Endodermal cell (in vitro differentiated cells): ENCODE data around the gene PLXDC1. TPM values are rescaled to one million over a fixed set of nuclear protein-coding genes. Genes with fewer than 3 reads are reported as not detected.

ENCODE experiments used
- DNase-seq: peaks from one replicate; pipeline ENCODE4 v3.0.0-alpha.2; 2017
- H3K27ac ChIP-seq: 2 replicates; pipeline ENCODE4 v1.5.1; 2013; ENCODE audit warnings: mild to moderate bottlenecking, low read depth, low read length, moderate library complexity
- H3K27me3 ChIP-seq: 2 replicates; pipeline ENCODE4 v1.6.1; 2013; ENCODE audit warnings: mild to moderate bottlenecking, low read length, moderate library complexity; ENCODE audit not compliant: insufficient read depth, control insufficient read depth, poor library complexity, severe bottlenecking
- H3K36me3 ChIP-seq: 2 replicates; pipeline ENCODE4 v1.7.0; 2013; ENCODE audit warnings: mild to moderate bottlenecking, low read length, moderate library complexity; ENCODE audit not compliant: control insufficient read depth, insufficient read depth
- H3K4me1 ChIP-seq: one replicate; pipeline ENCODE4 v1.7.0; 2013; ENCODE audit warnings: low read length; ENCODE audit not compliant: control insufficient read depth, insufficient read depth
- H3K4me3 ChIP-seq: 2 replicates; pipeline ENCODE4 v1.5.1; 2013; ENCODE audit warnings: mild to moderate bottlenecking, low read length, moderate library complexity
- H3K9ac ChIP-seq: 2 replicates; pipeline ENCODE4 v1.6.1; 2013; ENCODE audit warnings: mild to moderate bottlenecking, low read length, moderate library complexity; ENCODE audit not compliant: poor library complexity, severe bottlenecking; ENCODE audit errors: extremely low read depth
- H3K9me3 ChIP-seq: 2 replicates; pipeline ENCODE4 v1.6.1; 2013; ENCODE audit warnings: mild to moderate bottlenecking, low read length, moderate library complexity; ENCODE audit not compliant: control insufficient read depth
- H3K27ac Mint-ChIP-seq: 2 replicates; pipeline ENCODE4 v1.8.0; 2020; ENCODE audit warnings: mixed read lengths
- H3K27me3 Mint-ChIP-seq: 2 replicates; pipeline ENCODE4 v1.8.0; 2021; ENCODE audit warnings: mild to moderate bottlenecking, mixed read lengths; ENCODE audit not compliant: insufficient read depth
- H3K36me3 Mint-ChIP-seq: 2 replicates; pipeline ENCODE4 v1.8.0; 2020; ENCODE audit warnings: low read depth, mixed read lengths
- H3K4me1 Mint-ChIP-seq: 2 replicates; pipeline ENCODE4 v1.8.0; 2020; ENCODE audit warnings: mixed read lengths
- H3K4me3 Mint-ChIP-seq: 2 replicates; pipeline ENCODE4 v1.8.0; 2020; ENCODE audit warnings: mild to moderate bottlenecking, moderate library complexity, mixed read lengths
- H3K9me3 Mint-ChIP-seq: 2 replicates; pipeline ENCODE4 v1.8.0; 2020; ENCODE audit warnings: mild to moderate bottlenecking, mixed read lengths
- WGBS, 2 experiments: methylation state at CpG; one replicate each; pipeline versions ENCODE4 v1.1.5 to v1.1.7; 2013; ENCODE audit warnings: missing lambda C conversion rate in 2 of 2, mixed read lengths in 1 of 2; ENCODE audit not compliant: insufficient coverage in 1 of 2, insufficient read length in 1 of 2; 5-methylcytosine and 5-hydroxymethylcytosine counted together
- total RNA-seq, 2 donors: library from RNA; stranded (reverse); fragmentation: NEBNext Ultra II Directional in 1 of 2; extraction: Animal tissue kit (Norgen Biotek cat#: 25700) in 1 of 2; gene quantifications; 2 replicates in 1 of 2; 3 replicates in 1 of 2; pipeline ENCODE4 v1.2.1, GENCODE V29; 2021
- TF ChIP-seq, protein P1 (sequence below): fragments of 200-600 bp; sonication (generic); conservative IDR thresholded peaks from 2 replicates; pipeline ENCODE4 v1.5.0; 2021; ENCODE audit warnings: antibody characterized with exemption, mild to moderate bottlenecking

PLXDC1 gene
- total RNA-seq, 2 donors from 2014 or later = 9.0 TPM

DNA sequence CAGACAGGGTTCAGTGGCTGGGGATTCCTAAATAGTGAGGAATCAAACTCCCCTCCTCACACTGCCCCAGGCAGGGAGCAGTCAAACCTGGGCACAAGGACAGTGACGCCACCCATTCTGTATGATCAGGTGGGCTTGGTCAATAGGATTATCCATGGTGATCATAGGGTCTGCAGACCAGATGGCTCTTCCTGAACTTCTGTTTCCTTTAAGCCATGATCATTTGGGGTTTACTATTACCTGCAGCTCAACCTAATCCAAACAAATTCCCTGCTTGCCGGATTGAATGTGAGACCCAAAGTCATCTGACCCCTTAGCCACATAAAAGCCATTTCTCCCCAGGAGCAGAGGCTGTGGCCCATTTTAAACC is 54.3 kb downstream of the PLXDC1 start:
- no peaks in the 10 kb centered on the region for H3K9me3 Mint-ChIP-seq
- H3K27me3 ChIP-seq = no peaks in the 10 kb centered on the region
- WGBS, 2 experiments = 92 to 100% methylated on average over 1 to 2 of the region's 2 CpGs
- H3K4me3 Mint-ChIP-seq = no peak overlapping the region
- H3K4me3 ChIP-seq = no peak overlapping the region
- H3K4me1 ChIP-seq = peaks cover 8% of the 10 kb centered on the region
- H3K9ac ChIP-seq = no peak overlapping the region
- peaks cover 55% of the 10 kb centered on the region for H3K4me1 Mint-ChIP-seq
- DNase-seq = no peak
- peaks cover 5% of the 10 kb centered on the region for H3K27me3 Mint-ChIP-seq
- TF ChIP-seq, protein P1, sequence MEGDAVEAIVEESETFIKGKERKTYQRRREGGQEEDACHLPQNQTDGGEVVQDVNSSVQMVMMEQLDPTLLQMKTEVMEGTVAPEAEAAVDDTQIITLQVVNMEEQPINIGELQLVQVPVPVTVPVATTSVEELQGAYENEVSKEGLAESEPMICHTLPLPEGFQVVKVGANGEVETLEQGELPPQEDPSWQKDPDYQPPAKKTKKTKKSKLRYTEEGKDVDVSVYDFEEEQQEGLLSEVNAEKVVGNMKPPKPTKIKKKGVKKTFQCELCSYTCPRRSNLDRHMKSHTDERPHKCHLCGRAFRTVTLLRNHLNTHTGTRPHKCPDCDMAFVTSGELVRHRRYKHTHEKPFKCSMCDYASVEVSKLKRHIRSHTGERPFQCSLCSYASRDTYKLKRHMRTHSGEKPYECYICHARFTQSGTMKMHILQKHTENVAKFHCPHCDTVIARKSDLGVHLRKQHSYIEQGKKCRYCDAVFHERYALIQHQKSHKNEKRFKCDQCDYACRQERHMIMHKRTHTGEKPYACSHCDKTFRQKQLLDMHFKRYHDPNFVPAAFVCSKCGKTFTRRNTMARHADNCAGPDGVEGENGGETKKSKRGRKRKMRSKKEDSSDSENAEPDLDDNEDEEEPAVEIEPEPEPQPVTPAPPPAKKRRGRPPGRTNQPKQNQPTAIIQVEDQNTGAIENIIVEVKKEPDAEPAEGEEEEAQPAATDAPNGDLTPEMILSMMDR = no peak
- H3K27ac ChIP-seq = no peak overlapping the region
- no peaks in the 10 kb centered on the region for H3K36me3 Mint-ChIP-seq
- H3K27ac Mint-ChIP-seq = no peak overlapping the region
- H3K9me3 ChIP-seq = no peaks in the 10 kb centered on the region
- H3K36me3 ChIP-seq = no peaks in the 10 kb centered on the region

DNA sequence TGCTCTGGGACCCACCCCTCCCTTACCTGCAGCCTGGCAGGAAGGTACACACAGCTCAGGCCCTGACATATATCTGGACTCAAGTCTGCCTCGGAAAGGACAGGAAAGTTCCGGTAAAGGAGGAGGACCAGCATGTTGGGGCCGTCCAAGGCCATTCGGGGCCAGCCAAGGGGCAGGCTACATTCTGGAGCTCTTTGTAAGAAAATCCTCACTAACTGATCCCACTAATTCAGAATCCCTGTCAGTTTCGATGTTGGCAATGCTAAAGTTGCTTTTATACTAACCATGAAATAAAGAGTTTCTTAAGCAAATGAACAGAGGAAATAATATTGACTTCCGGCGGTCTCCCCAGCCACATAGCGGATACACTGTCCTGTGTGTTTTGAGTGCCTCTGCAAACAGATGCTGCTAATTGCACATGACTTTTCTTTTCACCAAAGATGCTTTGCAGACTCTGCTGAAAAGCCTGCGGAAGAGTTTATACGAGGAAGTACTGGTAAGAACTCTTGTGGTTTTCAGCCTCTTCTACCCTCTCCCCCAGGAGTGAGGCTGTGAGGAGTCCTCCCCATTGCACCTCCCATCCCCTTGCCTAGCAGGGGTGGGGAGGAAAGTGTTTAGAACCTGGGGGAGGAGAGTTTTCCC is 54.8 kb downstream of the PLXDC1 start:
- H3K27ac ChIP-seq = no peak overlapping the region
- H3K4me1 ChIP-seq = peaks cover 8% of the 10 kb centered on the region
- DNase-seq = no peak
- Mint-ChIP-seq H3K27ac (no peak overlapping the region), H3K4me1 (peaks cover 55% of the 10 kb centered on the region), H3K4me3 (no peak overlapping the region), H3K27me3 (peaks cover 5% of the 10 kb centered on the region), H3K9me3 (no peaks in the 10 kb centered on the region), H3K36me3 (no peaks in the 10 kb centered on the region)
- no peaks in the 10 kb centered on the region for H3K36me3 ChIP-seq
- 91 to 92% methylated on average over 8 to 10 of the region's 10 CpGs for WGBS, 2 experiments
- no peaks in the 10 kb centered on the region for H3K9me3 ChIP-seq
- H3K27me3 ChIP-seq = no peaks in the 10 kb centered on the region
- H3K9ac ChIP-seq = no peak overlapping the region
- TF ChIP-seq, protein P1 = no peak
- H3K4me3 ChIP-seq = no peak overlapping the region

DNA sequence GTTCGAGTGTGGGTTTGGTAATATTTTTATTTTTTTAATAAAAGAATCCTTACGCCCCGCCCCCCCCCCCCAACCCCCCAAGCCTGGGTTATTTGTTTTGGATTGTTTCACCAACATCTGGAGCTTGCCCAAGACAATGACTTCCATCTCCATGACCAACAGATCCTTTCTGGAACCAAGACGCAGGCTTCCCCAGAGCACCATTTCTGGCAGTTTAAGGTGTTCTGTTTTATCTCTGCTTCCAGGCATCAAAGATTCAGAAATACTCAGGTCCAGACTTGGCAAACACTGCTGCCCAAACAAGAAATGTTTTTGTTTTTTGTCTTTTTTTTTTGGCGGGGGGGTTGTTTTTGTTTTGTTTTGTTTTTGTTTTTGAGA is 56.1 kb downstream of the PLXDC1 start:
- Histone ChIP-seq H3K4me3 (no peak overlapping the region), H3K27ac (no peak overlapping the region), H3K9me3 (no peaks in the 10 kb centered on the region), H3K36me3 (no peaks in the 10 kb centered on the region), H3K9ac (no peak overlapping the region), H3K27me3 (no peaks in the 10 kb centered on the region), H3K4me1 (peaks cover 8% of the 10 kb centered on the region)
- DNase-seq = no peak
- H3K36me3 Mint-ChIP-seq = no peaks in the 10 kb centered on the region
- WGBS, 2 experiments = 99 to 100% methylated on average over 1 to 4 of the region's 5 CpGs
- peaks cover 5% of the 10 kb centered on the region for H3K27me3 Mint-ChIP-seq
- no peaks in the 10 kb centered on the region for H3K9me3 Mint-ChIP-seq
- H3K27ac Mint-ChIP-seq = no peak overlapping the region
- no peak overlapping the region for H3K4me3 Mint-ChIP-seq
- TF ChIP-seq, protein P1 = no peak
- H3K4me1 Mint-ChIP-seq = peaks cover 55% of the 10 kb centered on the region
